B cell (primary cell): ENCODE results near the gene GPR142. TPM values are rescaled to one million over a fixed set of nuclear protein-coding genes. Genes with fewer than 3 reads are reported as not detected.

Experiments
- ATAC-seq: fragments of 200-7000 bp; cut with Tn5 transposase; one replicate; pipeline ENCODE4 v1.10.0; 2021; ENCODE audit warnings: low read depth, mild to moderate bottlenecking, moderate number of reproducible peaks, moderate library complexity
- CTCF ChIA-PET: fragments of 350-600 bp; sonication (Branson Sonifier 250); formaldehyde crosslinking; loops from one replicate; lab custom pipeline; 2021; ENCODE audit warnings: antibody characterized with exemption, inconsistent platforms; lab: Charles Lee
- POLR2A ChIA-PET: fragments of 350-600 bp; sonication (Branson Sonifier 250); formaldehyde crosslinking; loops from one replicate; lab custom pipeline; 2021; ENCODE audit warnings: antibody characterized with exemption; lab: Charles Lee
- DNase-seq: peaks from one replicate; pipeline ENCODE4 v3.0.0; 2013
- H2AFZ ChIP-seq: 2 replicates; pipeline ENCODE4 v1.6.1; 2012; ENCODE audit warnings: mild to moderate bottlenecking, low read depth, low read length; ENCODE audit not compliant: insufficient read depth, poor library complexity, severe bottlenecking
- H3K27ac ChIP-seq, 2 donors: 1 replicate in 1 of 2; 2 replicates in 1 of 2; pipeline ENCODE4 v1.5.1; 2012 to 2013; ENCODE audit warnings: low read length in 2 of 2, mild to moderate bottlenecking in 2 of 2, moderate library complexity in 1 of 2
- H3K27me3 ChIP-seq, 4 experiments: fragments of 200-600 bp in 1 of 4; sonication (generic) in 1 of 4; replicated peaks in 1 of 4; 1 replicate in 2 of 4; 2 replicates in 2 of 4; pipeline versions ENCODE4 v1.6.1 to v1.7.0; 2013 to 2016; ENCODE audit warnings: low read length in 3 of 4, mild to moderate bottlenecking in 2 of 4, mixed read lengths in 1 of 4, moderate library complexity in 1 of 4; ENCODE audit not compliant: insufficient read depth in 4 of 4, control insufficient read depth in 3 of 4; ENCODE audit errors: control extremely low read depth in 1 of 4
- H3K36me3 ChIP-seq, 2 experiments: replicated peaks in 1 of 2; 1 replicate in 1 of 2; 2 replicates in 1 of 2; pipeline versions ENCODE4 v1.6.1 to v1.7.1; 2013; ENCODE audit warnings: low read length in 1 of 2; ENCODE audit not compliant: insufficient read depth in 2 of 2, control insufficient read depth in 1 of 2; ENCODE audit errors: control extremely low read depth in 1 of 2, extremely low read depth in 1 of 2
- H3K4me1 ChIP-seq, 2 donors: fragments of 200-600 bp in 1 of 2; sonication (generic) in 1 of 2; 1 replicate in 1 of 2; 2 replicates in 1 of 2; pipeline versions ENCODE4 v1.5.1 to v1.6.1; 2013 to 2017; ENCODE audit warnings: low read length in 2 of 2; ENCODE audit not compliant: control insufficient read depth in 2 of 2, insufficient read depth in 2 of 2
- H3K4me2 ChIP-seq: replicated peaks from 2 replicates; pipeline ENCODE3; 2012; ENCODE audit warnings: mild to moderate bottlenecking, low read depth, low read length; ENCODE audit not compliant: poor library complexity, severe bottlenecking
- H3K4me3 ChIP-seq, 5 experiments: fragments of 200-600 bp in 1 of 5; sonication (generic) in 1 of 5; 1 replicate in 3 of 5; 2 replicates in 2 of 5; pipeline versions ENCODE4 v1.5.1 to v1.7.0; 2011 to 2016; ENCODE audit warnings: low read length in 4 of 5, mild to moderate bottlenecking in 4 of 5, low read depth in 2 of 5, control low read depth in 1 of 5, moderate library complexity in 1 of 5; ENCODE audit not compliant: insufficient read depth in 1 of 5; ENCODE audit errors: control extremely low read depth in 1 of 5, extremely low read depth in 1 of 5
- H3K79me2 ChIP-seq: fragments of 200-600 bp; sonication (generic); one replicate; pipeline ENCODE4 v1.6.0; 2016; ENCODE audit warnings: low read length; ENCODE audit not compliant: control insufficient read depth, insufficient read depth
- H3K9ac ChIP-seq: fragments of 200-600 bp; sonication (generic); 2 replicates; pipeline ENCODE4 v1.6.1; 2017; ENCODE audit warnings: mild to moderate bottlenecking, low read length, moderate library complexity
- H3K9me3 ChIP-seq, 3 donors: one replicate each; pipeline versions ENCODE4 v1.6.1 to v1.7.1; 2013; ENCODE audit warnings: low read length in 2 of 3; ENCODE audit not compliant: control insufficient read depth in 2 of 3, insufficient read depth in 1 of 3; ENCODE audit errors: control extremely low read depth in 1 of 3
- H4K20me1 ChIP-seq: 2 replicates; pipeline ENCODE4 v1.6.0; 2012; ENCODE audit warnings: mild to moderate bottlenecking, low read length; ENCODE audit not compliant: insufficient read depth, control insufficient read depth, poor library complexity, severe bottlenecking
- H3K27ac Mint-ChIP-seq: one replicate; pipeline ENCODE4 v1.8.0; 2021; ENCODE audit warnings: mixed read lengths
- H3K27me3 Mint-ChIP-seq: one replicate; pipeline ENCODE4 v1.8.0; 2021; ENCODE audit warnings: mixed read lengths
- H3K4me1 Mint-ChIP-seq: one replicate; pipeline ENCODE4 v1.8.0; 2021; ENCODE audit warnings: mixed read lengths
- H3K4me3 Mint-ChIP-seq: one replicate; pipeline ENCODE4 v1.8.0; 2021; ENCODE audit warnings: mixed read lengths
- H3K9me3 Mint-ChIP-seq: one replicate; pipeline ENCODE4 v1.8.0; 2022; ENCODE audit warnings: mixed read lengths; ENCODE audit not compliant: insufficient read depth
- CTCF ChIP-seq: fragments of 200-600 bp; IDR thresholded peaks from one replicate; pipeline ENCODE4 v1.8.0; 2022; ENCODE audit warnings: antibody characterized with exemption, mild to moderate bottlenecking
- EZH2 ChIP-seq: IDR thresholded peaks from 2 replicates; pipeline ENCODE4 v1.6.1; 2012; ENCODE audit warnings: borderline replicate concordance, low read depth, mild to moderate bottlenecking, moderate library complexity, low read length; ENCODE audit not compliant: insufficient read depth, poor library complexity, severe bottlenecking
- WGBS: methylation state at CpG from one replicate; pipeline ENCODE4 v1.1.5; 2013; ENCODE audit warnings: missing lambda C conversion rate; ENCODE audit not compliant: insufficient coverage; 5-methylcytosine and 5-hydroxymethylcytosine counted together
- intact Hi-C: fragments of 100-400 bp; cut with micrococcal nuclease; formaldehyde crosslinking; loops from one replicate; pipeline ENCODE4 v1.10.0; 2022
- polyA plus RNA-seq: library from polyadenylated mRNA; depleted of rRNA; stranded (reverse); fragments of >200 nt; gene quantifications from 2 replicates; pipeline ENCODE4 v1.2.3, GENCODE V29; 2012
- total RNA-seq, 2 donors: library from RNA; stranded (reverse); fragments of 120-200 nt in 1 of 2; gene quantifications; 1 replicate in 1 of 2; 2 replicates in 1 of 2; pipeline versions ENCODE4 v1.2.3 to v1.2.4, GENCODE V29; 2013 to 2022

The GPR142 gene
- total and polyA plus RNA-seq, 2 donors (not counting 1 experiment from before 2014, with no cell fraction given): not detected

- CTCF ChIA-PET: no interaction called here
- no peak for DNase-seq
- Histone ChIP-seq H3K9ac (no peak overlapping the region), H3K27ac (no peak overlapping the region), H3K79me2 (no peaks in the 10 kb centered on the region), H3K4me2 (no peak overlapping the region), H3K9me3 (peaks cover 0 to 4% (median 0%) of the 10 kb centered on the region in 3 donors), H2AFZ (no peak overlapping the region), H3K4me1 (no peaks in the 10 kb centered on the region), H4K20me1 (no peaks in the 10 kb centered on the region), H3K4me3 (no peak overlapping the region), H3K36me3 (no peaks in the 10 kb centered on the region), H3K27me3 (no peaks in the 10 kb centered on the region)
- Mint-ChIP-seq H3K4me1 (no peaks in the 10 kb centered on the region), H3K9me3 (no peaks in the 10 kb centered on the region), H3K27me3 (peaks cover 14% of the 10 kb centered on the region), H3K27ac (no peak overlapping the region), H3K4me3 (no peak overlapping the region)
- POLR2A ChIA-PET: no interaction called here
- 100% methylated on average over 1 of the region's 4 CpGs for WGBS
- ATAC-seq: no peak
- intact Hi-C loops: no loop called here
- no peak for TF ChIP-seq CTCF
- no peak for TF ChIP-seq EZH2
Measured at GRCh38 chr17:74408815-74409214, 41.5 kb downstream of the GPR142 start.

- Histone ChIP-seq H3K9me3 (peaks cover 0 to 4% (median 0%) of the 10 kb centered on the region in 3 donors), H2AFZ (no peak overlapping the region), H3K9ac (no peak overlapping the region), H4K20me1 (no peaks in the 10 kb centered on the region), H3K4me1 (no peaks in the 10 kb centered on the region), H3K4me2 (no peak overlapping the region), H3K79me2 (no peaks in the 10 kb centered on the region), H3K27me3 (no peaks in the 10 kb centered on the region), H3K4me3 (no peak overlapping the region), H3K27ac (no peak overlapping the region), H3K36me3 (no peaks in the 10 kb centered on the region)
- ATAC-seq: no peak
- no peak for DNase-seq
- ChIA-PET POLR2A (no interaction called here), CTCF (interaction anchor here (1.1 kb wide), 1 partner anchor 47 kb away, joined by 3 read pairs; no protein-coding TSS in a partner anchor)
- TF ChIP-seq EZH2: no peak
- TF ChIP-seq CTCF: no peak
- intact Hi-C loops: no loop called here
- Mint-ChIP-seq H3K27ac (no peak overlapping the region), H3K4me1 (no peaks in the 10 kb centered on the region), H3K27me3 (peaks cover 10% of the 10 kb centered on the region), H3K4me3 (no peak overlapping the region), H3K9me3 (no peaks in the 10 kb centered on the region)
- WGBS: 64% methylated on average over 4 of the region's 4 CpGs
Measured at GRCh38 chr17:74410001-74410443, 42.7 kb downstream of the GPR142 start.
